K562 (cell line): Measurements from ENCODE around the gene PRKAR1B.

Experiments
- CGGBP1 ChIP-seq: fragments of 250-450 bp; sonication (Bioruptor Pico); IDR thresholded peaks from 2 replicates; pipeline ENCODE4 v1.9.0; 2021; ENCODE audit warnings: mild to moderate bottlenecking
- CHD1 ChIP-seq: fragments of 200-600 bp; sonication (generic); IDR thresholded peaks from one replicate; pipeline ENCODE4 v1.6.1; 2012; ENCODE audit warnings: mild to moderate bottlenecking, moderate library complexity, low read length, inconsistent platforms
- DIDO1 ChIP-seq: fragments of 450-650 bp; IDR thresholded peaks from 2 replicates; pipeline ENCODE4 v1.6.1; 2016; ENCODE audit warnings: low read depth, missing biosample characterization, missing genetic modification characterization
- EP300 ChIP-seq: IDR thresholded peaks from 2 replicates; pipeline ENCODE4 v1.6.1; 2012; ENCODE audit warnings: low read length, improper control_type of control experiment
- JUND ChIP-seq, 2 experiments: IDR thresholded peaks; 2 replicates in 1 of 2; 3 replicates in 1 of 2; pipeline ENCODE4 v1.6.1; 2011; ENCODE audit warnings: borderline replicate concordance in 2 of 2, low read depth in 2 of 2, low read length in 2 of 2, improper control_type of control experiment in 1 of 2, missing biosample characterization in 1 of 2, missing genetic modification characterization in 1 of 2, missing genetic modification reagents in 1 of 2
- MLLT1 ChIP-seq, 2 experiments: fragments of 450-650 bp; IDR thresholded peaks; 2 replicates each; pipeline ENCODE4 v1.6.1; 2016
- PREB ChIP-seq: sonication (generic); formaldehyde crosslinking; IDR thresholded peaks from 2 replicates; pipeline ENCODE4 v1.8.1; 2023; ENCODE audit warnings: mild to moderate bottlenecking, missing genetic modification reagents
- RCOR1 ChIP-seq, 2 experiments: IDR thresholded peaks; 2 replicates each; pipeline ENCODE4 v1.6.1; 2012; ENCODE audit warnings: low read depth in 2 of 2, low read length in 2 of 2, borderline replicate concordance in 1 of 2, improper control_type of control experiment in 1 of 2

DNA sequence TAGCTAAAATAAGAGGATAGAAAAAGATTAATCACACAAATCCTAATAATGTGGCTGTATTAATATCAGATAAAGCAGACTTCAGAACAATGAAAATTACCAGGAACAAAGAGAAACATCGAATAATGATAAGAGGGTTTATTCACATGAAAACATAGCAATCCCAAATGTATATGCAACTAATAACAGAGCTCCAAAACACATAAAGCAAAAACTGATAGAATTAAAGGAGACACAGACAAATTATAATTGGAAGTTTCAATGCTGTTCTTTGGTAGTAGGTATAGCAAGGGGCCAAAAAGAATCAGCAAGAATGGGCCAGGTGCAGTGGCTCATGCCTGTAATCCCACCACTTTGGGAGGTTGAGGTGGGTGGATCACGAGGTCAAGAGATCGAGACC is 24.0 kb downstream of the PRKAR1B start:
- no peak for TF ChIP-seq JUND (IDR thresholded peaks at IDR 0.05; ENCODE audit: borderline replicate concordance, low read depth, low read length)
- no peak for TF ChIP-seq JUND (tag; IDR thresholded peaks at IDR 0.05; ENCODE audit: borderline replicate concordance, low read depth, low read length)
- TF ChIP-seq EP300 = no peak
- no peak for TF ChIP-seq PREB (CRISPR knock-in tag)
- no peak for TF ChIP-seq CHD1
- TF ChIP-seq DIDO1 (tag) = no peak
- TF ChIP-seq CGGBP1 (CRISPR knock-in tag) = no peak
- no peak for TF ChIP-seq RCOR1 (IDR thresholded peaks at IDR 0.05; ENCODE audit: borderline replicate concordance in 1 of 2, low read depth in 2 of 2, low read length in 2 of 2)
- no peak for TF ChIP-seq MLLT1 (IDR thresholded peaks at IDR 0.05)
